HG03108 (cell line): ENCODE data around the gene INPP5K.
"Not testable (repeated sequence)": the region's sequence is repeated elsewhere in the genome, so short reads cannot be mapped to it uniquely, and the experiment has no call there.

ENCODE experiments used
- ATAC-seq: cut with Tn5 transposase; IDR thresholded peaks from one replicate; pipeline ENCODE4 v1.9.1; 2021; ENCODE audit warnings: moderate library complexity; ENCODE audit not compliant: unreplicated experiment

INPP5K gene

DNA sequence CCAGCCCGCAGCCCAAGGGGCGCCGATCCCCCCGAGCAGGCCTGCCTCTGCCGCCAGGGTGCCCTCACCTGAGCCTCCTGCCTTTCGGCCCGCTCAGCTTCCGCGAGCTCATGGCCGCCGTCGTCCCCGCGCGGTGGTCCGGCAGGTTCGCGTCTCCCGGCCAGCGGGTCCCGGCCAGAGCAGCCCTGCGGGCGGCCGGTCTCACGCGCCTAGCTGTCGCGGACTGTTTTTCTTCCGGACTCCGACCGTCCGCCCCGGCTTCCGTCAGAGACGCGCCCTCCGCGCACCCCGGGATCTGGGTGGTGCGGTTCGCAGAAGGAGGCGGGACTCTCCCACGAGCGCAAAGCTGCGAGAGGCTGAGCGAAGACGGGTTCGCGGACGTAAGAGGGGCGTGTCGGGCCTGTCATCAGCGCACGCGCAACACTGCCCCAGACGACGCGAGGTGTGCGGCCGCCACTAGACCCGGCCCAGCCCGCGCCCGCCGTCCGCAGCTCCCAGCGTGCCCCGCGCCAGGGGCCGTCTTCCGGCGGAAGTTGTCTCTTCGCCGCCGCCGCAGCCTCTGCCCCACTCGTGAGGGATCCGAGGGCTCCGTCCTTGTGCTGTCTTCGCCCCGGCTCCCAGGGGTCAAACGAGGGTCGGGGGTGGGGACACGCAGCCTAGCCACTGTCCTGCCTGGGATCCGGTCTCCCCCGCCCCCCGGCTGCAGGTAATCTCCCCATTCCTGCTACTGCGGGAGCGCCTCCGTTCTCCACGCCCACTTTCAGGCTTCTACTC lies at the start of gene INPP5K:
Gene INPP5K (minus strand): TSS at position 225 of the 774 bp plus-strand sequence. CDS start 113 bp downstream, at position 112.
- ATAC-seq: peak; percentile 89

DNA sequence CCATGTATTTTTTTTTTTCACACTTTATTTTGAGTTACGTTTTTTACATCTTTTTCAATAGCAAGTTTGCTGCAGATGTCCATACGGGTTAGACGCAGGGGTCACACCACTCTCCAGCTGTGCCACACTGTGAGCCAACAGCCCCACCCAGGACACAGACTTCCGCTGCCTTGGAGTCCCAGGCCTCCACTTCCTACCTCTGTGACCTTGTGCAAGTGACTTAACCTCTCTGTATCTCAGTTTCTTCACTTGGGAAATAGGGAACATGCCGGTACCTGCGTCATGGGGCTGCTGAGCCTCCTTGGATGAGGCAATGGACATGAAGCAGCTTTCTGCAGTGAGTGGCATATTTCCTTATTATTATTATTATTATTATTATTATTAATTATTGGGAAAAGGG lies 49.5 kb upstream of the INPP5K start:
- no peak for ATAC-seq

DNA sequence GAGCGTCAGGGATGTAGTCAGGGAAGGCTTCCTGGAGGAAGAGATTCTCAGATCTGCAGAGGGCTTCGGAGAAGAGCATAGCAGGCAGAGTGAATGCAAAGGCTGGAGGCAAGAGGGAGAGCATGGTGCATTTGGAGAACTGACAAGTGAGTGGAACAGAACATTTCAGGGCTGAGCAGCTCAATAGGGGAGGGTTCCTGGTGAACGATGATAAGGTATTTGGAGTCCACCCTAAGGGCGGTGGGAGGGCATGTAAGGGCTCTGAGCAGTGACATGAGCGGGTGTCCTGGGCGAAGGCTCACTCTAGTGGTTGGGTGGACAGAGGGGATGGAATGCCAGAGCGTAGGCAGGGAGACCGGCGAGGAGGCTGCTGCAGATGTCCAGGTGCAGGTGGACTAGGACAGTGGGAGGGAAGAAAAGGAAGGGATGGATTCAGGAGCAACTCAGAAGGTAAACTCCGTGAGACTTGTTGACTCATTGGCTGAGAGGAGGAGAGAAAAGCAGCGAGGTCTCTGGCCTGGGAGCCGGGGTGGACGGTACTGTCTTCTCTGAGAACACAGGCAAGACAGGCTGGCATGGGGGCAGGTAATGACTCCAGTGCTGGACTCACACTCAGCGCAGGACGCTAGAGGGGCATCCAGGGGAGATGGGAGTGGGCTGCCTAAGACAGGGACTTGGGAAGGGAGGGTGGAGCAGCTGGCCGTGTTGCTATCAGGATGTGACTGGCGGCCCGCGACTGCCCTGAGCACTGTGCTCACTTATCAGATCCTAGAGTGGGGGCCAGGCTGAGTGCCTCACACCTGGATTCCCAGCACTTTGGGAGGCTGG lies 47.6 kb upstream of the INPP5K start:
- ATAC-seq: no peak

DNA sequence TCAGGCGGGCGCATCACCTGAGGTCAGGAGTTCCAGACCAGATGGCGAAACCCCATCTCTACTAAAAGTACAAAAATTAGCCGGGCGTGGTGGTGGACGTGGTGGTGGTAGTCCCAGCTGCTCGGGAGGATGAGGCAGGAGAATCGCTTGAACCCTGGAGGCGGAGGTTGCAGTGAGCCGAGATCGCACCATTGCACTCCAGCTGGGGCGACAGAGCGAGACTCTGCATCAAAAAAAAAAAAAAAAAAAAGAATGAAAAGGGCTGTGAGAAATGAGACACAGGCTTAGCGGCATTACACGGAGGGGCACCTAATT lies 47.0 kb upstream of the INPP5K start:
- not testable (repeated sequence) for ATAC-seq

DNA sequence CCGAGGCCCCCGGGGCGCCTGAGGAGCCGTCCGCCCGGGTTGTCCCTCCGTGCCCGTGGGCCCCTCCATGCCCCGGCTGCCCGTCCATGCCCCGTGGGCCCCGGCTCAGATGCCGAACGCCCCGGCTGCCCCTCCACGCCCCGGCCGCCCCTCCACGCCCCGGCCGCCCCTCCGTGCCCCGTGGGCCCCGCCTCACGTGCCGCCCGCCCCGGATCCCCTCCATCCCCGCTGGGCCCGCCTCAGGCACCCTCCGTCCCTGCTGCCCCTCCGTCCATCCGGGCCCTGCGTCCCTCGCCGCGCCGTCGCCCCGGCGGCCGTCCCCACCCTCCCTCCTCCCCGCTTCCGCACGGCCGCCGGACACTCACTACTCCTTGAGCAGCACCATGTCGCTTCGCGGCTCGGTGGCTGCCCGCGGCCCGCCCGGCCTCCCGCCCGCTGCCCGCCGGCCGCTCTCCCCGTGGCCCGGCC lies 45.8 kb upstream of the INPP5K start:
- peak; percentile 30 for ATAC-seq

DNA sequence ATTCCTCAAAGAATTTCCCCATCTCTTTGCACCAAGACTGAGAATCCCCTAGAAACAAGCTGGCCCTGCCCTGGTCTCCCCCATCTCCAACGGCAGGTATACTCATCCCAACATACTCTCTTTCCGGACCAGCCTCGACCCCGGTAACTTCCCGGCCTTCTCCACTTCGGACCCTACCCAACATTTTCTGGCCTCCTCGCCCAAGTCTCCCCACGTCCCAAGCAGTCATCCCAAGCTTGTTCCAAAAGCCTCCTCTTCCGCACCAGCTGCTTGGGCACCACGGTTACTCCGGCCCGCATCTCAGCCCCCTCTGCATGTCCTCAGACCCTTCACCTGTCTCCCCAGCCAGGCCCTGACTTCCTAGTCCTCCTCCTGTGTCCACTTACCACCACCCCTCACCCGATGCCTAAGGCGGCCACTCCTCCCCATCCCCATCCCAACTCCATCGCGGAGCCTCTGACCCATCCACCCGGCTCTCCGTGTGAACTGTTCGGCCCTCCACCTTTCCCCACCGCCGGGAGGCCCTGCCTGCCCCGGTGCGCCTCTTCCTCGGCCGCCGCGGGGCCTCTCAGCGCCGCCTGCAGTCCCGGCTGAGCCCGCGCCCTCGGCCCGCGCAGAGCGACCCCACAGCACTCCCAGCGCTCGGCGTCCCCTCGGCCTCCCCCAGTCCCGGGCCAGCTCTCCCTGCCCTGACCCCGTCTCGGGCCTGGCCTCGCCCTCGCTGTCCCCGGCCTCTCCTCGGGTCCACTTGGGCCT lies 45.2 kb upstream of the INPP5K start:
- peak; percentile 7 for ATAC-seq

DNA sequence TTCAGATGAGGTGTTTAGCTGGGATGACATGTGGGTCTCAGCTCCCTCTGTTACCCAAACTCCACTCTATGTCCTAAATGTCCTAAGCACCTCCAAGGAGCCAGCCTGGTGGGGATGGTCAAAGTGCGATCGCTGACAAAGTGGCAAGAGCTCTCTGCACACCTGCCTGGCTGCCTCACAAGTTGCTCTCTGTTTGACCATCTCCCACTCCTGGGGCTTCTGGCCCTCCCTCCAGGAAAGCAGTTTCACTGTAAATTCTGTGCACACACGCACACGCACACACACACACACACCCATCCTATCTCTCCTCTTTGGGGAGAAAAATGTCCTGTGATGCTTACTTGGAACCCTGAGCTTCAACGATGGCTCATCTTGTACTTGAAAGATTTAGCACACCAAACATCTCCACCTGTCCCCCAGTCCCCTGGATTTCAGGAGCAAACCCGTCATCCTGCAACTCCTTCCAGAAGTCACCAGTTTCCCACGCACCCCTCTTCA lies 44.5 kb upstream of the INPP5K start:
- ATAC-seq: no peak

DNA sequence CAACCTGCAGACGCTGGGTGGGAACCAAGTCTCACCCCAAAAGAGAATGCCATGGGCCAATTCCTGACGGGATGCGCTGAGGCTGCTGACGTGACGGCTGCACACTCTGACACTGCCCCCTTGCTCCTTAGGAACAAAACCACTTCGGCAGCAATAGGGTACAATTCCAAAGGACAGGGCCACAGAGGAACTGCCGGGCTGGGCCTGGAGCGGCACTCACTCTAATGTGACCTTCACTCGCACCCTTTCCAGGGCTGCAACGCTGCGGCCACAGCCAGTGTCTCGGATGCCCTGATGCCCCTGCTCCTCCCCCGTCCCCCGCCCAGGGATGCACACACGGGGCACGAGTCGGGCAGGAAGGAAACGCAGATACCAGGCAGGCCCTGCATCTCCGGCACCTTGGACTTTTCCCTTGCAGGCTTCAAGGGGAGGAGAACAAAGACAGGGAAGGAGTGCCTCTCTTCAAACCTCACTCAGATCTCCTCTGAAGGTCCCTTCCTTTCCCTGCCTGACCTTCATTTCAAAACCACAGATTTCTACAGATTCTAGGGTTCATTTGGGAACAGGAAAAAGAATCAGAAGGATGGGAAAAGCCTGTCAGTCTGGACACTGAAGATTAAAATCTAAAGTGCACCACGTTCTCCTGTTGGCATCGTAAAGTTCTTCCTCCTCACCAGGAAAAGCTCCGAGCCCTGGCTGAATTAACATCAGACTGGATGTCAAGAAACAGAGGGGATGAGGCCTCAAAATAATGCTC lies 43.9 kb upstream of the INPP5K start:
- ATAC-seq: no peak

DNA sequence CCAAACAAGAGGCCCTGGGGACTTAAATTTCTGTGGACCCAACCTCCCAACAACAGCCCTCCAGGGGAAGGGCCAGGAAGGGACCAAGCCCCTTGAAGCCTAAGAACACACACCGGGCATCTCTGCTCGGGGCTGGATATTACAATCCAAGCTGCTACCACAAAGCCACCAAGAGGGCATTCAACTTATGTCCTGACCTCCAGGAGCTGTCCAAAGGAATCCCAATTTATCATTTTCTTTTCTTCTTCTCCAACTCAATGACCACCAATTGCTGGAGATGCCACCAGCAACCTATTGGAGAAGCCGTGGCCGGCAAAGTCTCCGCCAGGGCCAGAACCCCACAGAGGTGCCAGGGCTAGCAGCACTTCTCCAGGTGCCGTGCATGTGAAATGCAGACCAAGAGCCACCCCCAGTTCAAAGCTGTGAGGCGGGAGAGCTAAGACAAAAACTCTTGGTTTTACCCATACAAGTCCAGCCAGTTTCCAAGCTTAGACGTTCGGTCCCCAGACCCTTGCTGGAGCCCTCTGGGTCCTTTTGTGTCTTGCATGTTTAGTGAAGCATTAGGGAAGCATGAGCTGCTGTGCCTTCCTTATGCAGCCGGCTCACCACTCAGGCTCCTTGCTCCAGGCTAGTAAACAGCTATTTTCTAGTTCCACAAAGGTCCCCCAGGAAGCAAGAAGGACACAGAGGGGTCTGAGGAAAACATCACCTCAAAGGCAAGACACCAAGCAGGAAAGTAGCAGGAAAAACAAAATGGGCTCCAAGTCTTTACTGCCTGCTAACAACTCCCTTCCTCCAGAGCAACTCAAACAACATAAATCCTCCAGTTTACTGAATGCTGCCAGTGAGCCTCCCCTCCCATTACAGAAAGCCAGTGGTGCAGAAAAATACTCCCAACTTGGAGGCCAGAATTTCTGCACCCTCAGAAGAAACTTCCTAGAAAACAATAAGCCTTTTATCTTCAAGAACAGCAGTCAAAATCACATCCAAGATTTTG lies 42.9 kb upstream of the INPP5K start:
- ATAC-seq: no peak

DNA sequence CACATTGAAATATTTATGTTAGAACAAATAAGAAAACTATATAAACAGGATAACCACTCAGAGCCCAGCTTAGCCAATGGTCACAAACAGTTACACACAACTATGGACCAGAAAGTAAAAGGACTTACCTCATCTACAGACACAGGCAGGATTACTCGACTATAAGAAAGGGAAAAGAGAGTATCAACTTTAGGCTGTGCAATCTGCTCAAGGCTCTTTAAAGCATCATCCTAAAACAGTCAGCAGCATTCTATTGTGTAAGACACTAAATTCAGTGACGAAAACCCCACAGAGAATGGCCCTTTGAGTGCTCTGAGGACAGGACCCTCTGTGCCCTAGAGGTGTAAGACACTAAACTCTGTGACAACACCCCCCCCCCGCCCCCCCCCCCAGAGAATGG lies 42.0 kb upstream of the INPP5K start:
- no peak for ATAC-seq

DNA sequence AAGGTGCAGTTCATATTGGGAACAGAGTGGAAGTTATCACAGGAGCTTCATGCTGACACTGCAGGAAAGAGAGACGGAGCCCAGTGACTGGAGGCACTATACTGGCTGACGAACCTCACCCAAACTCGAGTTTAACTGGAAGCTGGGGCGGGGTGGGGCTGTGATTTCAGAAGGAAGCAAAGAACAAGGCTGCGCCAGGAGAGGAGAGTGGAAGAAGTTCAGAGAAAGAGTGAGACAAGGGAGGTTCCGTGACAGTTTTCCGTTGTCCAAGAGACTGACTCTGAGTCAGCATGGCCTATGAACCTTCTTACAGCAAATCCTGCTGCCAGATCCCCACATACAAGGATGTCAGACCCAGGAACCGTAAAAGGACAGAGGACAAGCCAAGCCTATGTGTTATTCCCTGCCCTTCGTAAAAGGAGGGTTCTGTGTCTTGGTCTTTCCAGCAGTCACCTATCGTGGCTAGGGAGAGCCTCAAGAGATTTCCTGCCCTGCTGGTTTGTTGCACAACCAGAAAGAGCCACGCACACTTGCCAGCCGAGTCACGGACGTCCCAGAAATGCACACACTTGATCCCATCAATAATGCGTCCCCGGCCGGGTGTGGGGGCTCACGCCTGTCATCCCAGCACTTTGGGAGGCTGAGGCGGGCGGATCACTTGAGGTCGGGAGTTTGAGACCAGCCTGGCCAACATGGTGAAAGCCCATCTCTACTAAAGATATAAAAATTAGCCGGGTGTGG lies 41.1 kb upstream of the INPP5K start:
- ATAC-seq: no peak

DNA sequence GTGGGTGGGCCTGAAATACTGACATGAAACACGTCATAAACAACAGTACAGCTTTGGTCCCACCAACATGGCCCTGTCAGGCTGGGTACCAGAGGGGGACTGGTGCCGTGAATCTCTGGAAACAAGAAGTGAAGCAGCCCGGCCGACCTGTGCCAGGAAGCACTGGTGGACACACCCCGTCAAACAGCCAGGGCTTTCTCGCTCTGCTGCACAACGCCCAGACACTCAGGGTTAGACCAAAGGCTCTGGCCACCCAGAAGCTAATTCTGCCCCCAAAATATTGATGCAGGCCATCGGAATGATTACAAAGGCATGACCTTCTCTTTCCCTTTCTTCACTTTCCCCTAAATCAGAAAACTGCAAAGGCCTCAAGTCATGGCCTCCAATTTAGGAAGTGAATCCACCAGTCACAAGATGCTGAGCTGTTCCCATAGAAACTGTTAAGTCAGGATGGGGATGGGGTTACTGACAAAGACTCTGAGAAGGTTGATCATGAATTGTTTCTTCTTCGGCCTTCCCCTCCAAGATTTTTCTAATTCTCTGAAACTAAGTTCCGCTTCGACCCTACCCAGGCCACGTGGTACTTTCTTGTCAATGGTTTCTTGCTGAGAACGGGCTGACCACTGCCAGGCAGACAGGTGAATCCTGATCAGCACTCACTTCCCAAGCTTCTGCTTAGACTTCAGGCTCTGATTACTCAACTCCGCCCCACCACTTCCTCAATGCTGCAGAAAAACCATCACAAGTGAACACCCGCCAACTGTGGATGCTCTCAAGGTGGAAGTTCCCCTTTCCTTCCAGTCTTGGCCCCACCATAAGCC lies 39.4 kb upstream of the INPP5K start:
- no peak for ATAC-seq

DNA sequence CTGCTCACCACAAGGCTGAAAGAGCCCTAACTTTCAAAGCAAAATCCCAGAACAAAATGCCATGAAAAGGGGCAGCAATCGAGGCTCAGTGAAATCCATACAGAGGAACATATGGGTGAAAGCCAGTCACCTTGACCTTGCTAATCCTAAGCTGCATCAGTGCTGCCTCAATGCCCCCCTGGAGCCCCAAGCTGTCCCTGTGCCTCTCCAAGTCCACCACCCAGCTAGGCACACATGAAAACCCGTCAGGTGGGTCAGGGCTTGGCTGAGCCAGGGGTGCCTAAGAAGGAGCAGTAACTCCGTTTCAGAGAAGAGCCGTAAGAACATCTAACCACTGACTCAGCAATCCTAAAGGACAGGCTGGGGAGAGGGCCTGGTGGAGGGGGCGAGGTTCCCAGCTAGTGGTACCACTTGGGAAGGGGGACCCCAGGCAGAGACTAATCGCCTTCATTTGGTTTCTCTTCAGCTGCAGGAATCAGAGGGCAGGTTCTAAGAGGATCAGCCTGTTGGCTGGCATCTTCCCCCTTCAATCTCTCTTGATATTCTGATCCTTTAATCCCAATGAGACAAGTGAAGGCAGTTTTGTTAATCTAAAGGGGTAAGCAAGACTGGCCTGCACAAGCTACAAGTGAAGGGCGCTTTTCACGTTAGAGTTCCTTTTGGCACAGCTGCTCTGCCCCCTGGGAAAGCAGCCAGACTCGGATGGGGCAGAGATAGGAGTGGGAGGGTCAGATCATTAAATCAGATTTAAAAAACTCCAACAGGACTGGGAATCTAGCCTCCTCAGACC lies 38.5 kb upstream of the INPP5K start:
- ATAC-seq: no peak

DNA sequence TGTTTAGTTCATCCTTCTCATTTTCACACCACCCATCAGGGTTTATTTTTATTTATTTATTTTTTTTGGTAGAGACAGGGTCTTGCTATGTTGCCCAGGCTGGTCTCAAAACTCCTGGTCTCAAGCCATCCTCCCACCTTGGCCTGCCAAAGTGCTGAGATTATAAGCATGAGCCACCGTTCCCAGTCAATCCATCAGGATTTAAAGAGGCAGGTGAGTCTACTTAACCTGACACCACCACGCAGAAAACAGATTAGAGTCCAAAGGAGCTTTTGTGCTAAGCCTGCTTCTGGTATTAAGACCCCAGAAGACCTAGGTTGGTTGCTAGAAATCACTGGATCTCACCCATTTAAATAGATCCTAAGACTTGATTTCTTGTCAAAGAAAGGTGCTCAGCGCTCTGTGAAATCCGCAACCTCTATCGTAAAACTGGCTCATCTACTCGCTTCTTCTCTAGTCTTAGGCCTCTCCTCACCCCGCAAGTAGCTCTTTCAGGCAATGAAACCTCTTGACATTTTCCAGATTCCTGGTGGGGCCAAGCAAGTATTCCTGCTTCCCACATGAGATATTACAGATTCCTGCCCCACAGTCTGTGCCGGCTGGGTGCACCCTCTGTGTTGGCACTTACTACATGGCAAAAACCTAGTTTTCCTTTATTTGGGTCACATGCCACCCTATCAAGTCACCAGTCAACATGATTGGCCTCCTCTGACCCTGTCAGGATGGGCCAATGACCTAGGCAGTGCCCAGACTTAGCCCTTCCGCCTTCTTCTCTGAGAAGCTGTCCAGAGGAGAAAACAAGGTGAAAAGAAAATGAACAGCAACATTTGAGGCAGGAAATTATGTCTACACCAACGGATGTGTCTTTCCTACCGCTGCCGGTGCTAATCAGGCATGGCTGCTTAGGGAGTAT lies 37.2 kb upstream of the INPP5K start:
- no peak for ATAC-seq

DNA sequence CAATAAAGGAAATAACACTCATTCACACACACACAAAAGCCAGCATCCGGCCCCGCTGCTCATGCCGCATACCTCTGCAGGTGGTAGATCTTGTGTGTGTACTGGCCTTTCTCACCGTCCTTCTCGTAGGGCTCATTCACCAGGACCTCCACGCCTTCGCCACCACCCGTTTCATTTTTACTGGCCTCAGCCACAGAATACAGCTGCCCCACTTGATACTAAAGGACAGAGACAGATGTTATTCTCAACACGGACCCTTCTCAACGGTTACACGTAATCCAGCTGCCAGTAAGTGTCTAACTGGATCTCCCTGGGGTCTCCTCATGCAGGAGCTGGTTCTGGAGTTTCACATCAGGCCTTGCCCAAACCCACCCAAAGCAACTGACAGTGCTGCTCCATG lies 36.5 kb upstream of the INPP5K start:
- ATAC-seq: no peak

DNA sequence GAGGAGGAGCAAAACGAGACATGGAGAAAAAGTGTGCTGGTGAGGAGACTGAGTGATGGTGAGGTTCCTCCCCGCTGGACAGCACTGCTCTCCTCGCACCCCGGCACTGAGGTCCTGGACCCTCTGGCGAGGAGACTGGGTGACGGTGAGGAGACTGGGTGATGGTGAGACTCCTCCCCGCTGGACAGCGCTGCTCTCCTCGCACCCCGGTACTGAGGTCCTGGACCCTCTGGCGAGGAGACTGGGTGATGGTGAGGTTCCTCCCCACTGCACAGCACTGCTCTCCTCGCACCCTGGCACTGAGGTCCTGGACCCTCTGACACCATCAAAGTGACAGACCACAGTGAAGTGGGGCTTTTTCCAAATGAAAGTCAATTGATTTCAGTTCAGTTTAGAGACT lies 35.3 kb upstream of the INPP5K start:
- ATAC-seq: no peak
